H1 (cell line): ENCODE data around the gene TNNI2. TPM values are rescaled to one million over a fixed set of nuclear protein-coding genes. Genes with fewer than 3 reads are reported as not detected.

Experiments used
- CTCF ChIA-PET: fragments of 300-600 bp; sonication (Branson Sonifier 250); formaldehyde crosslinking; loops from one replicate; lab custom pipeline; 2021; ENCODE audit not compliant: partially characterized antibody; lab: Charles Lee
- POLR2A ChIA-PET: fragments of 300-600 bp; sonication (Branson Sonifier 250); formaldehyde crosslinking; loops from one replicate; lab custom pipeline; 2021; ENCODE audit warnings: inconsistent platforms; ENCODE audit not compliant: partially characterized antibody; lab: Charles Lee
- DNase-seq, 2 experiments: peaks; one replicate each; pipeline versions ENCODE4 v3.0.0 to v3.0.0-alpha.2; 2010 to 2022; ENCODE audit warnings: low spot score in 2 of 2, low read depth in 1 of 2, mixed read lengths in 1 of 2
- FAIRE-seq: peaks from 2 replicates; lab custom pipeline; 2011; peaks lifted over from hg19 to GRCh38; lab: Jason Lieb, UNC
- H2AFZ ChIP-seq: 2 replicates; pipeline ENCODE4 v1.8.1; 2012; ENCODE audit warnings: low read length, inconsistent platforms
- H2AK5ac ChIP-seq: 2 replicates; pipeline ENCODE4 v1.6.1; 2013; ENCODE audit warnings: low read depth, low read length
- H2BK120ac ChIP-seq: replicated peaks from 2 replicates; pipeline ENCODE3; 2013; ENCODE audit warnings: low read depth, low read length, inconsistent platforms
- H2BK12ac ChIP-seq: 2 replicates; pipeline ENCODE4 v1.6.1; 2013; ENCODE audit warnings: low read depth, low read length
- H2BK15ac ChIP-seq: 2 replicates; pipeline ENCODE4 v1.6.1; 2013; ENCODE audit warnings: low read length
- H2BK20ac ChIP-seq: 2 replicates; pipeline ENCODE4 v1.6.1; 2013; ENCODE audit warnings: low read length
- H2BK5ac ChIP-seq: 2 replicates; pipeline ENCODE4 v1.6.1; 2013; ENCODE audit warnings: low read depth, low read length
- H3K14ac ChIP-seq: 2 replicates; pipeline ENCODE4 v1.6.1; 2013; ENCODE audit warnings: inconsistent platforms; ENCODE audit not compliant: insufficient read length
- H3K18ac ChIP-seq: 2 replicates; pipeline ENCODE4 v1.6.1; 2013; ENCODE audit warnings: low read length; ENCODE audit errors: extremely low read depth
- H3K23ac ChIP-seq: 2 replicates; pipeline ENCODE4 v1.6.1; 2013; ENCODE audit warnings: inconsistent platforms; ENCODE audit not compliant: insufficient read length
- H3K23me2 ChIP-seq: 2 replicates; pipeline ENCODE4 v1.6.1; 2013; ENCODE audit warnings: low read depth, low read length
- H3K27ac ChIP-seq: 2 replicates; pipeline ENCODE4 v1.6.1; 2011; ENCODE audit warnings: low read depth, low read length, inconsistent platforms
- H3K27me3 ChIP-seq, 4 experiments: replicated peaks in 1 of 4; 1 replicate in 1 of 4; 2 replicates in 3 of 4; pipeline versions ENCODE4 v1.6.1 to v1.8.1; 2011 to 2013; ENCODE audit warnings: low read length in 3 of 4, mild to moderate bottlenecking in 3 of 4, inconsistent platforms in 2 of 4, mixed read lengths in 2 of 4, moderate library complexity in 1 of 4; ENCODE audit not compliant: control insufficient read depth in 3 of 4, insufficient read depth in 3 of 4; ENCODE audit errors: extremely low read depth in 1 of 4
- H3K36me3 ChIP-seq, 4 experiments: 2 replicates each; pipeline versions ENCODE4 v1.6.1 to v1.8.1; 2011 to 2013; ENCODE audit warnings: mild to moderate bottlenecking in 4 of 4, low read length in 3 of 4, moderate library complexity in 2 of 4, control low read depth in 1 of 4, inconsistent platforms in 1 of 4; ENCODE audit not compliant: insufficient read depth in 4 of 4, control insufficient read depth in 2 of 4
- H3K4ac ChIP-seq: replicated peaks from 2 replicates; pipeline ENCODE3; 2013; ENCODE audit warnings: low read length, low read depth, mixed read lengths, inconsistent platforms; ENCODE audit not compliant: insufficient read length
- H3K4me1 ChIP-seq, 4 experiments: replicated peaks in 1 of 4; 1 replicate in 1 of 4; 2 replicates in 3 of 4; pipeline versions ENCODE4 v1.6.1 to v1.8.1; 2011 to 2013; ENCODE audit warnings: low read length in 3 of 4, inconsistent platforms in 2 of 4, mixed read lengths in 1 of 4; ENCODE audit not compliant: insufficient read depth in 4 of 4, control insufficient read depth in 3 of 4
- H3K4me2 ChIP-seq, 2 experiments: 2 replicates each; pipeline versions ENCODE4 v1.6.1 to v1.8.1; 2011 to 2013; ENCODE audit warnings: low read depth in 2 of 2, low read length in 2 of 2, control low read depth in 1 of 2, inconsistent platforms in 1 of 2, mild to moderate bottlenecking in 1 of 2; ENCODE audit not compliant: insufficient read depth in 1 of 2
- H3K4me3 ChIP-seq, 4 experiments: fragments of 200-600, 300-600 bp in 1 of 4; sonication (generic), shearing (Covaris generic), sonication (Bioruptor Twin) in 1 of 4; 2 replicates each; pipeline versions ENCODE4 v1.5.1 to v1.8.1; 2011 to 2016; ENCODE audit warnings: low read length in 4 of 4, low read depth in 3 of 4, control low read depth in 2 of 4, inconsistent platforms in 2 of 4, mild to moderate bottlenecking in 2 of 4, mixed read lengths in 1 of 4, moderate library complexity in 1 of 4; ENCODE audit not compliant: insufficient read depth in 2 of 4; ENCODE audit errors: extremely low read depth in 1 of 4
- H3K56ac ChIP-seq: replicated peaks from 2 replicates; pipeline ENCODE3; 2013; ENCODE audit warnings: low read depth, mild to moderate bottlenecking, mixed read lengths, low read length, inconsistent platforms; ENCODE audit not compliant: insufficient read length
- H3K79me1 ChIP-seq: 2 replicates; pipeline ENCODE4 v1.6.1; 2013; ENCODE audit warnings: low read depth, low read length, control low read depth
- H3K79me2 ChIP-seq, 2 experiments: 2 replicates each; pipeline versions ENCODE4 v1.6.1 to v1.8.1; 2012 to 2013; ENCODE audit warnings: low read length in 2 of 2, mild to moderate bottlenecking in 2 of 2, inconsistent platforms in 1 of 2; ENCODE audit not compliant: insufficient read depth in 2 of 2, control insufficient read depth in 1 of 2
- H3K9ac ChIP-seq, 4 experiments: replicated peaks in 1 of 4; 1 replicate in 1 of 4; 2 replicates in 3 of 4; pipeline versions ENCODE4 v1.6.1 to v1.8.1; 2011 to 2013; ENCODE audit warnings: low read depth in 3 of 4, low read length in 3 of 4, control low read depth in 2 of 4, mild to moderate bottlenecking in 2 of 4, moderate library complexity in 2 of 4, inconsistent platforms in 1 of 4; ENCODE audit errors: extremely low read depth in 1 of 4
- H3K9me3 ChIP-seq, 2 experiments: 2 replicates each; pipeline versions ENCODE4 v1.6.1 to v1.8.1; 2012 to 2013; ENCODE audit warnings: mild to moderate bottlenecking in 2 of 2, moderate library complexity in 2 of 2, control low read depth in 1 of 2, inconsistent platforms in 1 of 2, low read depth in 1 of 2, low read length in 1 of 2, mixed read lengths in 1 of 2; ENCODE audit not compliant: insufficient read depth in 2 of 2
- H4K20me1 ChIP-seq, 2 experiments: replicated peaks in 1 of 2; 2 replicates each; pipeline versions ENCODE3 to v1.8.1; 2011 to 2013; ENCODE audit warnings: inconsistent platforms in 2 of 2, low read length in 2 of 2, mild to moderate bottlenecking in 1 of 2; ENCODE audit not compliant: insufficient read depth in 2 of 2, control insufficient read depth in 1 of 2
- H4K5ac ChIP-seq: 2 replicates; pipeline ENCODE4 v1.6.1; 2013; ENCODE audit warnings: low read length, low read depth, mixed read lengths, inconsistent platforms; ENCODE audit not compliant: insufficient read length
- H4K8ac ChIP-seq: 2 replicates; pipeline ENCODE4 v1.8.0; 2013; ENCODE audit warnings: mild to moderate bottlenecking, moderate library complexity, low read length, inconsistent platforms; ENCODE audit not compliant: insufficient read depth; ENCODE audit errors: extremely low read depth
- H4K91ac ChIP-seq: replicated peaks from 2 replicates; pipeline ENCODE3; 2013; ENCODE audit warnings: low read length, mixed read lengths, inconsistent platforms; ENCODE audit not compliant: insufficient read length
- ASH2L ChIP-seq: fragments of 200-600, 300-600 bp; sonication (generic); IDR thresholded peaks from one replicate; pipeline ENCODE4 v1.7.1; 2017; ENCODE audit warnings: low read length
- ATF3 ChIP-seq: IDR thresholded peaks from 2 replicates; pipeline ENCODE4 v1.6.1; 2011; ENCODE audit warnings: low read depth, mild to moderate bottlenecking, low read length; ENCODE audit not compliant: insufficient read depth
- CREB1 ChIP-seq: IDR thresholded peaks from 2 replicates; pipeline ENCODE4 v1.6.1; 2012; ENCODE audit warnings: inconsistent platforms
- HDAC2 ChIP-seq, 2 experiments: fragments of 300-600 bp in 1 of 2; sonication (generic) in 1 of 2; IDR thresholded peaks; 2 replicates each; pipeline ENCODE4 v1.6.1; 2011 to 2012; ENCODE audit warnings: low read depth in 2 of 2, low read length in 2 of 2, mild to moderate bottlenecking in 2 of 2, moderate library complexity in 2 of 2, borderline replicate concordance in 1 of 2, inconsistent platforms in 1 of 2
- KDM4A ChIP-seq: IDR thresholded peaks from one replicate; pipeline ENCODE4 v1.7.1; 2012; ENCODE audit warnings: low read depth, mild to moderate bottlenecking, moderate library complexity, low read length, inconsistent platforms; ENCODE audit not compliant: severe bottlenecking
- NRF1 ChIP-seq: IDR thresholded peaks from 2 replicates; pipeline ENCODE4 v1.6.1; 2011; ENCODE audit warnings: mild to moderate bottlenecking, low read depth, low read length, improper control_type of control experiment
- POU5F1 ChIP-seq: IDR thresholded peaks from 2 replicates; pipeline ENCODE4 v1.6.1; 2011; ENCODE audit warnings: low read depth, mild to moderate bottlenecking, low read length, moderate library complexity
- RNF2 ChIP-seq: fragments of 200-900, 300-1000 bp; sonication (generic); IDR thresholded peaks from 2 replicates; pipeline ENCODE4 v1.7.1; 2016; ENCODE audit warnings: borderline replicate concordance, low read depth, mild to moderate bottlenecking, antibody characterized with exemption, low read length; ENCODE audit not compliant: poor library complexity, severe bottlenecking; ENCODE audit errors: missing control alignments
- SP4 ChIP-seq: IDR thresholded peaks from 2 replicates; pipeline ENCODE4 v1.6.1; 2012; ENCODE audit warnings: low read length, inconsistent platforms
- TEAD4 ChIP-seq: IDR thresholded peaks from 2 replicates; pipeline ENCODE4 v1.6.1; 2012; ENCODE audit warnings: low read depth, low read length, inconsistent platforms, mixed read lengths
- USF2 ChIP-seq: IDR thresholded peaks from 2 replicates; pipeline ENCODE4 v1.6.1; 2011; ENCODE audit warnings: low read length, improper control_type of control experiment
- WGBS, 2 experiments: shearing (Covaris generic) in 1 of 2; methylation state at CpG; one replicate each; pipeline versions ENCODE4 v1.1.6 to v1.1.7; 2013 to 2015; ENCODE audit warnings: low lambda C conversion rate in 2 of 2, mixed read lengths in 2 of 2, inconsistent platforms in 1 of 2, low coverage in 1 of 2, missing lambda C conversion rate in 1 of 2; ENCODE audit not compliant: insufficient replicate concordance in 2 of 2, insufficient coverage in 1 of 2, insufficient read length in 1 of 2; ENCODE audit errors: extremely low coverage in 1 of 2, missing lambda C conversion rate in 1 of 2; 5-methylcytosine and 5-hydroxymethylcytosine counted together
- polyA plus RNA-seq, 7 experiments: library from polyadenylated mRNA; depleted of rRNA in 3 of 7; stranded (reverse) in 5 of 7; unstranded in 2 of 7; fragments of >200 nt in 5 of 7; fragments of 200-250 nt in 2 of 7; gene quantifications; 1 replicate in 5 of 7; 2 replicates in 1 of 7; 4 replicates in 1 of 7; pipeline versions ENCODE4 v1.2.1 to v1.2.3, GENCODE V29; 2011 to 2013; ENCODE audit warnings: missing spikeins in 2 of 7, mixed read lengths in 2 of 7
- total RNA-seq: library from RNA; stranded (reverse); fragmentation: NEBNext Ultra II Directional; extraction: Animal tissue kit (Norgen Biotek cat#: 25700); gene quantifications from 2 replicates; pipeline ENCODE4 v1.2.1, GENCODE V29; 2021

TNNI2 gene
- total and polyA plus RNA-seq, 2 of the 8 experiments (the other 6 are each of a cell fraction or from before 2014, with no cell fraction given), result not detected

- Histone ChIP-seq H4K8ac (no peak overlapping the region; the same call in 1 of the 2 replicates), H3K4me1 (peaks cover 0 to 3% (median 0%) of the 10 kb centered on the region in 4 experiments; a peak in 1 of 7 replicates), H3K23ac (no peak overlapping the region), H2AFZ (no peak overlapping the region), H2BK12ac (no peak overlapping the region), H3K4me2 (no peak overlapping the region), H3K27me3 (no peaks in the 10 kb centered on the region), H3K9ac (no peak overlapping the region), H2BK15ac (no peak overlapping the region), H3K56ac (no peak overlapping the region), H2BK5ac (no peak overlapping the region), H3K27ac (no peak overlapping the region), H2BK20ac (no peak overlapping the region), H3K23me2 (no peaks in the 10 kb centered on the region), H2BK120ac (no peak overlapping the region), H4K20me1 (no peaks in the 10 kb centered on the region), H4K5ac (no peak overlapping the region), H4K91ac (no peak overlapping the region), H2AK5ac (no peak overlapping the region), H3K4me3 (no peak overlapping the region), H3K79me1 (no peaks in the 10 kb centered on the region), H3K79me2 (no peaks in the 10 kb centered on the region), H3K4ac (no peak overlapping the region), H3K14ac (no peak overlapping the region), H3K9me3 (no peaks in the 10 kb centered on the region), H3K18ac (no peak overlapping the region), H3K36me3 (no peaks in the 10 kb centered on the region)
- 87% methylated on average over 11 of the region's 18 CpGs; no CpG with 5 or more reads in 1 of the 2 experiments for WGBS, 2 experiments
- DNase-seq, result no peak
- ChIA-PET POLR2A (interaction anchor here (0.8 to 1.2 kb wide), 2 partner anchors 9 to 66 kb away, joined by 3 read pairs; partner anchors contain the start of gene TNNI2), CTCF (interaction anchor here (0.8 to 15.7 kb wide), 15 partner anchors 10 to 306 kb away, joined by 3 to 232 read pairs (median 5); partner anchors contain the start of gene TNNI2)
- no peak for FAIRE-seq
- no peak for TF ChIP-seq HDAC2 (IDR thresholded peaks at IDR 0.05; ENCODE audit: borderline replicate concordance in 1 of 2, low read depth in 2 of 2, low read length in 2 of 2)
- no peak for TF ChIP-seq NRF1
- no peak for TF ChIP-seq SP4
- TF ChIP-seq TEAD4, result no peak
- TF ChIP-seq ASH2L, result no peak
- TF ChIP-seq ATF3, result no peak
- TF ChIP-seq KDM4A, result no peak
- no peak for TF ChIP-seq CREB1
- no peak for TF ChIP-seq POU5F1
- no peak for TF ChIP-seq RNF2
- no peak for TF ChIP-seq USF2
These were observed 9.3 kb downstream of the TNNI2 start for GRCh38 chr11:1847926-1848639.
